Keratinocyte (primary cell): ENCODE measurements around the gene EPB41.

Source experiments
- EZH2 ChIP-seq: IDR thresholded peaks from one replicate; pipeline ENCODE4 v1.6.1; 2012; ENCODE audit warnings: inconsistent platforms, mild to moderate bottlenecking, low read length, moderate library complexity
- TF ChIP-seq, protein P1 (sequence below), 3 experiments: IDR thresholded peaks in 1 of 3; conservative IDR thresholded peaks in 1 of 3; optimal IDR thresholded peaks in 1 of 3; 2 replicates in 2 of 3; 3 replicates in 1 of 3; pipeline versions ENCODE3 to v1.5.1; 2011; ENCODE audit warnings: low read length in 3 of 3, mild to moderate bottlenecking in 3 of 3, moderate library complexity in 2 of 3, control low read depth in 1 of 3, inconsistent platforms in 1 of 3; ENCODE audit not compliant: insufficient read depth in 2 of 3; ENCODE audit errors: extremely low read depth in 1 of 3

- TF ChIP-seq EZH2, result no peak
- TF ChIP-seq, protein P1, sequence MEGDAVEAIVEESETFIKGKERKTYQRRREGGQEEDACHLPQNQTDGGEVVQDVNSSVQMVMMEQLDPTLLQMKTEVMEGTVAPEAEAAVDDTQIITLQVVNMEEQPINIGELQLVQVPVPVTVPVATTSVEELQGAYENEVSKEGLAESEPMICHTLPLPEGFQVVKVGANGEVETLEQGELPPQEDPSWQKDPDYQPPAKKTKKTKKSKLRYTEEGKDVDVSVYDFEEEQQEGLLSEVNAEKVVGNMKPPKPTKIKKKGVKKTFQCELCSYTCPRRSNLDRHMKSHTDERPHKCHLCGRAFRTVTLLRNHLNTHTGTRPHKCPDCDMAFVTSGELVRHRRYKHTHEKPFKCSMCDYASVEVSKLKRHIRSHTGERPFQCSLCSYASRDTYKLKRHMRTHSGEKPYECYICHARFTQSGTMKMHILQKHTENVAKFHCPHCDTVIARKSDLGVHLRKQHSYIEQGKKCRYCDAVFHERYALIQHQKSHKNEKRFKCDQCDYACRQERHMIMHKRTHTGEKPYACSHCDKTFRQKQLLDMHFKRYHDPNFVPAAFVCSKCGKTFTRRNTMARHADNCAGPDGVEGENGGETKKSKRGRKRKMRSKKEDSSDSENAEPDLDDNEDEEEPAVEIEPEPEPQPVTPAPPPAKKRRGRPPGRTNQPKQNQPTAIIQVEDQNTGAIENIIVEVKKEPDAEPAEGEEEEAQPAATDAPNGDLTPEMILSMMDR (optimal IDR thresholded peaks at IDR 0.05 in 1 of 3, IDR thresholded peaks at IDR 0.05 in 1 of 3, conservative IDR thresholded peaks at IDR 0.05 in 1 of 3; ENCODE audit: extremely low read depth in 1 of 3, insufficient read depth in 2 of 3, low read length in 3 of 3), result no peak
Measured at GRCh38 chr1:28983509-28984310, 69.3 kb downstream of the EPB41 start.
